Loucy (cell line): ENCODE results near the gene CHCHD6.

Source experiments
- CTCF ChIP-seq: fragments of 200-600 bp; sonication (generic); conservative IDR thresholded peaks from 2 replicates; pipeline ENCODE4 v1.5.1; 2014; ENCODE audit warnings: mild to moderate bottlenecking, antibody characterized with exemption, low read length
- EZH2phosphoT487 ChIP-seq: fragments of 200-600 bp; IDR thresholded peaks from 2 replicates; pipeline ENCODE4 v1.6.1; 2018; ENCODE audit warnings: antibody characterized with exemption, mild to moderate bottlenecking, moderate library complexity, borderline replicate concordance

DNA sequence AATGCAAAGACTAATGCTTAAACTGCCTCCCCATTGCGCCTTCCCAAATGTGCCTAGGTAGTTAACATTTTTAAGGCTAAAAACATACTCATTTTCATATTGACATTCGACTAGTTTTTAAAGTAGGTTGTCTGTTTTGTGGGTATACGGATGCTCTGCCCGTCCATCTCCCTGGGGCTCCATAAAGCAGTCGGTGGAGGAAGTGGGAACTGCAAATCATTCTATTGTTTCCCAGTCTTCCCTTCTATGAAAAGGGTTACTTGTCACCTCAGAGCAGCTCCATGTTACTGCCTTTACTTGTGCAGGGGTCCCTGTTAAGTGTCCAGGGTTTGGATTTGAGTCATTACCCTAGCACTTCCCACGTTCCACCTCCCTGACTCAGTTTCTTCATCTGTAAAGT is 10.9 kb downstream of the CHCHD6 start:
- no peak for TF ChIP-seq CTCF
- no peak for TF ChIP-seq EZH2phosphoT487
